HL-60/S4 (cell line): ENCODE data around the gene ZNF462.

Experiments
- in situ Hi-C: fragments of 300-500 bp; cut with MboI; formaldehyde crosslinking; loops from 2 replicates; pipeline ENCODE4 v1.14.3; 2022; ENCODE audit warnings: low sequenced_read_pairs

Gene ZNF462

DNA sequence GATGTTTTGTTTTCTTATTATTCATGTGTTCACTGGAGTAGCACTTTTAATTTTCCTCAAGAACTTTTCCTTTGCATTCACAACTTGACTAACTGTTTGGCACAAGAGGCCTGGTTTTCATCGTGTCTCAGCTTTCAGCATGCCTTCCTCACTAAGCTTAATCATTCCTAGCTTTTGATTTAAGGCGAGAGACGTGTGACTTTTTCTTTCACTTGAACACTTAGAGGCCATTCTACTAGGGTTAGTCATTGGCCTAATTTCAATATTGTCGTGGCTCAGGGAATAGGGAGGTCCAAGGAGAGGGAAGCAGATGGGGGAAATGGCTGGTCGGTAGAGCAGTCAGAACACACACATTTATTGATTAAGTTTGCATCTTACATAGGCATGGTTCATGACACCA, 94.0 kb downstream of the ZNF462 start:
- in situ Hi-C loops: no loop called here

DNA sequence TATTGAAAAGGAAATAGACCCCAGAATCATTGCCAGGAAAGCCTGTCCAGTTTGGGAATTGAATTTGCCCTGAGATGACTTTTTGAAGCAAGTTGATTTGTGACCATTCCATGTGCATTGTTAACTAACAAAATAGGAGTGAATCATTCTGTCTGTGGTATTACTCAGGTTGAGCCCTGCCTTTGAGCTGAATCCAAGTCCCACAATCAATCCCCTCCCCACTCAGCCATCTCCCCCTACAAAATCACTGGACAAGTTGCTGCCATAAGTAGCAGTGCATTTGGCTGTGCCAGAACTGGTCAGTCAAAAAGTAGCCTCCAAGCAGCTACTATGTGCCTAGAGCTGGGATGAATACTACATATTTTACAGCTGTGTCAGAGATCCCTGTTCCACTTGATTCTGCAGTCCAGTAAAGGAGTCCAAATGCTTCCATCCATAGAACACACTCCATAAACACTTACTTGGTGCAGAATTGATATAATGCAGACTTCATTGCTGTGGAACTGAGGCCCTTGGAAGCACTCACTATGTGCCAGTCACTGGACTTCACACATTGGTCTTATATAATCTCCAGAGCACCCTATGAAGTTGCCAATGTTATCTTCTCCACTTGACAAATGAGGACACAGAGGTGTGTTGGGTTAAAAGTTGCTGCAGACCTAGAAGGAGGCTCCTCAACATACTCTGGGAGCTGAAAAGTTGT, 96.1 kb downstream of the ZNF462 start:
- in situ Hi-C loops: no loop called here

DNA sequence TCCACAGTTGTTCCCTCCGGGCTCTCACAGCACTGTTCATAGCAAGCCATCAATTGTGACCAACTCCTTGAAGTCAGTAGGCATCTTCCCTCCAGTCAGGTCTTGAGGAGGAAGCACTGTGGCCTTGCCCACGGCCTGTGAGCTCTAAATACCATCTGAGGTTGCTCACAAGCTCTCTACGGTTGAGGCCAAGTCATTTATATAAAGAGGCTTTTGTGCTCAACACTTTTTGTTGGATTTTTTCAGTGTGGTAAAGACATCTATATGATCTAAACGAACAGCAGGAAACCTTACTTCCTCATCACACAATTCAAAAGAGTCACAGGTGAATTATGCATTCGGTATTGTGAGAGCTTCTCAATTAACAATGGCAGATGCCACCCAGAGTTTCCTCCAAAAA, 97.3 kb downstream of the ZNF462 start:
- in situ Hi-C loops: no loop called here

DNA sequence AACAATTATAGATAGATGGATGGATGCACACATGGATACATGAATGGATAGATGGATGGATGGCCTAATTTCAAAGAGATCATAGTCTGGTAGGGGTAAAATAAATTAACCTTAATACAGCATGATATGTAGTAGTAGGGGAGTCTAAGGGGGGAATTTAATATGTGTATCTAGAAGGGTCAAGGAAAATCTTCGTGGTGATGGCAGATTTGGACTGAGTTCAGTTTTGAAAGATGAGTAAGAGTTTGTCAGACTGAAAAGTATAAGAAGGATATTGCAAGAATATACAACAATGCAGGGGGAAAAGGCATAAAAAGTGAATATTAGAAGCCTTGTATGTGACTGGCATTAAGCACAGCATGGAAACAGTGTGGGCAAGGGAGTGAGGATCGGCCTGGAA, 98.7 kb downstream of the ZNF462 start:
- in situ Hi-C loops: no loop called here

DNA sequence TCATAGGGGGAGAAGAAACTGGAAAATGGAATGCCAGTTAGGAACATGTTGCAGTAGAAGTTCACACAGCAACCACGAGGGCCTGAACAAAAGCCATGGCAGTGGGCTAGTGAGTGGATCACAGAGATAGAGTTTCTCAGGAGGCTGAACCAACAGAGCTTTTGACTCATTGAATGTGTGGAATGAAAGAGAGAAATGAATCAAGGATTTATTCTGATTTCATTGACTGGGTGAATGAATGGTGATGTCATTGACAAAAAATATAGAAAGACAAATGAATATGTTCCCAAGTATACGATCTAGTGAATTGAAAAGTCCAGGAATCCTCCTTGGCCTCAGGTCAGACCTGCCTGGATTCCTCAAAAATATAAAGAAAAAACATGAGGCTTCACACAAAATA, 99.2 kb downstream of the ZNF462 start:
- in situ Hi-C loops: no loop called here

DNA sequence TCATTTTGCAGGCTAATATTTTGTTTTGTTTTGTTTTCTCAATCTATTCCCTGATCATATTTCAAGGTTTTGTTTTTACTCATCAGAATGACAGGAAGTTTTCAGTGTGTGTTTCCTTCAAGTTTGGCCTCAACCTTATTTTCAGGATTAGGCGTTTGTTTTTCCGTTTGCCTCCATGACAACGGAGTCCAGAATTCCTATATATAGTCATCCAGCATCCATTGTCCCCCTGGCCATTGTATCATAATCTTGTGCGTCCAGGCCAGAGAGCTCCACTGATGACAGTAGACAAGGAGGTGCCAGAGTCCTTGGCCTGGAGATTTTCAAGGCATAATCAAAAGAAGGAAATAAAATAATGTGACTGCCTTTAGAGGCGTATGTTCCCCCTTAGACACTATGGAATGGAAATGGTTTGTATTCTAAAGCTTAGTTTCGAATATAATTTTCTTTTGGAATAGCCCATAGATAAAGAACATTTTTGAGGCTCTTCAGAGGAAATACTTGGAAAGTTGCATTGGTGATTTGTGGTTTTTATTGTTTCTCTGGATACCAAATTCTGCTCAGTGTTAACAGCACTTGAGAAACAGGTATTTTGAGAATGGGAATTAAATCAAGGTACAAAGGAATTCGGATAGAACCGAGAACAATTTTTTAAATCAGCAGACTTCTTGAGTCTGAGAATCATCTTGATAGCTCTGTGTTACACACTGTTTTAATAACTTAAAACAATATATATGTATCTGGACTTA, 99.8 kb downstream of the ZNF462 start:
- in situ Hi-C loops: no loop called here

DNA sequence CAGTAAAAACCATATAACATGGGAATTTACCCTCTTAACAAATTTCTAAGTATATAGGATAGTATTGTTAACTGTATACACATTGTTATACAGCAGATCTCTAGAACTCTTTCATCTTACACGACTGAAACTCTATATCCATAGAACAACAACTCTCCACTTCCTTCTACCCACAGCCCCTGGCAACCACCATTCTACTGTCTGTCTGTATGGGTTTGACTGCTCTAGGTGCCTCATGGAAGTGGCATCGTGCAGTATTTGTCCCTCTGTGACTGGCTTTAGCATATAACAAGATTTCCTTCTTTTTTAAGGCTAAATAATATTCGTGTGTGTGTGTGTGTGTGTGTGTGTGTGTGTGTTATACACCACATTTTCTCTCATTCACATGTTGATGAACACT, 100.7 kb downstream of the ZNF462 start:
- in situ Hi-C loops: no loop called here

DNA sequence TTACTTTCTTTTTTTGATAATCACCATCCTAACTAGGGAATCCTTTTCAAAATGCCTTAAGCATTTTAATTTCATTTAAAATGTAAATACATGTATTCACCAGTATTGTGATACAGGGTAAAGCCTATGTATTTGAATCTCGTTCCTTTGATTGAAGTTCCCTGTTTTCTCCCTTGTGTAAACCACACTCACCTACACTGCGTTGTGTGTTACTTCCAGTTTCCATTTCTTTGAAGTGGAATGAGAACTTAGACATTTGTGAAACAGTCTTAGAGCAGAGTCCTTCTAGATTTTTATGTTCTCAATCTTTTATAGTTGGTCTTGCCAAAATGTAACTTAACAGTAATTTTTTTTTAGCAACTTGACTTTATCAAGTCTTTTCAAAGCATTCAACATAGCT, 101.4 kb downstream of the ZNF462 start:
- in situ Hi-C loops: no loop called here

DNA sequence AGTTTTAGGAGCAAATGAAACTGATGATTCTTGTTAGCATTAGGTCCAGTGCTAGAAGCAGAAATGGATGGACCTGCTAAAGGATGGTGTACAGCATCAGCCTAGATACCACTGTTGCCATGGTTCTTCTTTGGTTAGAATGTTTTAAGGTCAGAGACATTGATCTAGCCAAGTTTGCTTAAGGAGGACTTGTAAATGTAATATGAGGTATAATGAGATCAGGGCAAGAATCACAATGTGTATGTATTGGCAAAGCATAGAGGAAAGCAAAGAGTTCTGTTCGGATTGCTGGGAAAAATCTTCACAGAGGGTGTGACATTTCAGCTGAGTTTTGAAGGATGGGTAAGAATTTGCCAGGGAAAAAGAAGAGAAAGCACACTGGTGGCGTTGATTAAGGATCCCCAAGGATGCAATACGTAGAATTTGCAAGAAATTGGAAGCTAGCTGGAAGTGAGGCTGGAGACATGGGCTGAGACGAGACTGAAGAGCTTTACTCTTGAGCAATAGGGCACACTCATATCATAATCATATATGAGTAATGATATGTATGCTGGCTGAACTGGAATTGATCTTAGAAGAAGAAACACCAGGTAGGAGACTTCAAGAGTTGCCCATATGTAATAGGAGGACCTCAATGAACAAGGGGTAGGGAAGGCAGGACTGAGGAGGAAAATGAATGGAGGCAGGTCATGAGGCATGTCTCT, 102.0 kb downstream of the ZNF462 start:
- in situ Hi-C loops: no loop called here

DNA sequence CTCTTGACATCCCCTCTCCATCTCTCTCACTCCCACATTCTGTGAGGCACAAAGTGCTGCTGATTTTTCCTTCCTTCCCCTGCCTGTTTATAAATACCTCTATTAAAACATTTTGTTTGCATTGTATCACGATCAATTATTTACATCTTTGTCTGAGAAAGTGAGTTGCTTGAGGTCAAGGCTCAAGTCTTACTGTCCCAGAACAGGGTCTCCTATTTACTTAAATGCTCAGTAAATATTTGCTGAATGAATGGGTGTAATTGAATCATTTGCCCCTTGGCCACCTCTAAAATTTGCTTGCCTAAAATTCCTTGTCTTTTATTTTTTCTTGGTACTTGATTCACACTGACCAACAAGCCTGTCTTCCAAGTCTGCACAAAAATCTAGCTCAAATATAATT, 103.5 kb downstream of the ZNF462 start:
- in situ Hi-C loops: no loop called here

DNA sequence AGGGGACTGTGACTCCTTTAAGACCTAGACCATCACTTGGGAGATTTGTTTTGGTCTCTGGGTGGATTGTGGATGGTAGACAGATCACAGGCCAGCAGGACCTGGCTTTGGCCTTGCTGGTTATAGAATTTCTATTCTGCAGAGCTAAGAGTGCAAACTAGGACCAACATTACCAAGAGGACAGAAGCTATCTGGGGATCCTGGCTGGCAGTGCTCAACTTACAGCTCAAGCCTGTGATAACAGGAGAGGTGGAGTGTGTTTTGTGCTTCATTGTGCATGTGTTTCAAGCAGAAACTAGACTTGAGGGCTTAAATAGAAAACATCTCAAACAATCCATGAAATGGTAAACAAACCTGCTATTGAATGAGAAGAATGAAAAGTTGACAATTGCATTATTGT, 106.7 kb downstream of the ZNF462 start:
- in situ Hi-C loops: no loop called here

DNA sequence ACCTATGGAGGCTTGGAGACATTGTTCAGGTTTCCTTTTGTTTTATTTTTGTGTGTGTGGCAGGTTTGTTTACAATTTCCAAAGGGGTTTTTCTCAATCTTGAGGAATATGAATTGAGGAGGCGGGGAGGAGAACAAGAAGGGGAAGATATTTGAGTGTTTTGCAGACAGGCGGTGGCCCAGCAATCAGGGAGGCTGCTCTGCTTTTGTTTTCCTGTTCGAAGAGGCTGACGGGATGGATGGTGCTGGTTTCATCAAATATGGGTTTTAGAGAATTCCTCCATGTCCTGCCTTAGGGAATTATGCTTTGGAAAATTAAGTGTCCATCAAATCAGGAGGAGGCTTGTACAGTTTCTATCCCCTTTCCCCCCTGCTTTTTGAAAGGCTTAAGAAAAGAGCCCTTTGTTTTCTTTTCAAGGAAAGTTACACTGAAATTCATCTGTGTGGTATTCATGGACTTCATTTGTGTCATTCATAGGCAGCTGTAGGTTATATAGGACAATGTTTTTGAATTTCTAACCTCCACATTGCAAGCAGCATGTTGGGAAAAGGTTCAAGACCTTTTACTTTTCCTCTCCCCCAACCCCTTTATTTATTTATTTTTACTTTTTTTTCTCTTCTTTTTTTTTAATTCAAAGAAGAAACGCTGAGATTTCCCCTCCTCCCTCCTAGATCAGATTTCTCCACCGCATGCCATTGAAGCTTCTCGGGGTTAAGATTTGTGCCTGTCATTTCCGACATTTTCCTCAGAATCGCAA, 107.4 kb downstream of the ZNF462 start:
- in situ Hi-C loops: no loop called here

DNA sequence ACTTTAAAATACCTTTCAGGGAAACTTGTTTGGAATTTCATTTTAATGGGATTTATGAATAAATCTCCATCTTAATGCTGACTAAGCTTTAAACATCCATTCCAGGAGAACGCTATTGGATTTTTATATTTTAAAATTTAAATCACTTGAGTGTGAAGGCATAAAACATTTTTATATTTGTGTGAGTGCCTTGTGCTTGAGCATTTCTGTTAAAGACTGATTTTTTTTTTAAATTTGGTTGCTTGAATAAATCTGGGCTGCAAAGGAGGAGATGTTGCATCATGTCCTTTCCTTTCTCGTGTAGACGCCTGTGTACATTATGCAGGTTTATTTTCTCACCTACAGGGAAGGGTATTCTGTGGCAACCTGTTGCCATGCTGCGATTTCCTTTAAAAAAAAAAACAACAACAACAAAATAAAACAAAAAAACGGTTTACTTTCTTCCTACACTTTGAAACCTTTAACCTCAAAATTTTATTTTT, 108.1 kb downstream of the ZNF462 start:
- in situ Hi-C loops: no loop called here

DNA sequence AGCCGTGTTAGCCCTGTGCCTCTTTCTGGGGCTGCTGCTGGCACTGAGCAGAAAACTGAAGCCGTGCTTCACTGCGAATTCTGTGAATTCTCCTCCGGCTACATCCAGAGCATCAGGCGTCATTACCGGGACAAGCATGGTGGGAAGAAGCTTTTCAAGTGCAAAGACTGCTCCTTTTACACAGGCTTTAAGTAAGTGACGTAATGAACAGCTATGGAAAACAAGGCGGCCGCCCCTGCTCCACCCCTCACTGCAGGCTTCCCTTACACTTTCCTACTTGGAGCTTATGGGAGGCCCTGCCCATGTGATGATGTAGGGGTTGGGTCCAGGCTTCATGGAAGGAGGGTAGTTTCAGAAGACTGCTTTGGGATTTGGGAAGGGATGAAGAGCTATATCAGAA, 109.1 kb downstream of the ZNF462 start:
- in situ Hi-C loops: no loop called here

DNA sequence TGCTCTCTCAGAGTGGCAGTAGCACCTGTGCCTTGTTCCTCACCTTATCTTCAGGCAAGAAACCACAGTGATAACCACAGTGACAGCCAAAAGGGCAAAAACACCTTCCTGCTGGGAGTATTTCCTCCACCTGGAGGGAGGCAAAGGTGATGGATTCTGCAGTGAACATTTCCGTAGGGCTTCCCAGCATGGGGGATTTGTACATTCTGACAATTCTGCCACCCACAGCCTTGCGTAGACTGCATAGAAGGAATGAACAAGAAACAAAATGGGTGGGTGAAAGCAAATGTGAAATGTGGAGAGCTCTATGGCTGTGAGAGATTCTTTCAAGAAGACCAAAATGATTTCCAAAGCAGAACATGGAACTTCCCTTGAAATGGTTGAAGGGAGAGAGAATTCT, 111.4 kb downstream of the ZNF462 start:
- in situ Hi-C loops: no loop called here

DNA sequence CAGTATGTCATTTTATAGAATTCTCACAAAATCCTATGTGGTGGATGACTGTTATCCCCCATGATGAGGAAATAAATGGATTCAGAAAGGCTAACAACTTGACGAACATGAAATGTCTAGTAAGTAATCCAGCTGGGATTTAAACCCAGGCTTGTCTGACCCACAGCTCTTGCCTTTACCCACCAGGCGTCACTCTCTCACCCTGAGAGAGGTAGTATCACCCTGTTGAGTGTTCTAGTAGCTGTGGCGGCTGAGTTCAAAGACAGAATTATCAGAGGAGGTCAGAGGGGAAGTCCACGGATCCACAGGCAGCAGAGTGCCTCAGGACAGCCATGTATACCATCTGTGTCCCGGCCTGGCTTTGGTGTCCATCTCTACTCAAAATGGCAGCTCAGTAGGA, 113.8 kb downstream of the ZNF462 start:
- in situ Hi-C loops: no loop called here

DNA sequence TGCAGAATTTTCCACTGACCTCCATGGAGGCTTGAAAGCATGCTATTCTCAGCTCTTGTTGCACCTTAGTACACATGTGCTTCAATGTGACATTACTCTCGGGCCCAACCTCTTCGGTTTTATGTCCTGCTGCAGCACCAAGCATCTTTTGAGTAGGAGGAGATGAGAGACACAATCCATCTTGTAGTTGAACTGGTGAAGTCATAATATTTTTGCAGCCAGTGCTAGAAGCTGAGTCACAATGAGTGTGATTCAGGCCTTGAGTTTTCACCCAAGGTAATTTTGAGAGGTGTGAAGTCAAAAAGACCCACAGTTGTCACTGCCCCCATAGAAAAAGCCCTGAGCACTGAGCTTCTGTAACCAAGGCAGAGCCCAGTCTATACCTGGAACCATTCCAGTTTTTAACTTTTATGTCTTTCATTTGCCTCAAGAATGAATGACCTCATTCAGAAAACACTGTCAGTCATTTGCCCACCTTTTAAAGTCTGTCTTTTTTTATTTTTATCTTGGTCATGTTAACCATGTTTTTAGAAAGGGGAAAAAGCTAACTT, 117.7 kb downstream of the ZNF462 start:
- in situ Hi-C loops: no loop called here

DNA sequence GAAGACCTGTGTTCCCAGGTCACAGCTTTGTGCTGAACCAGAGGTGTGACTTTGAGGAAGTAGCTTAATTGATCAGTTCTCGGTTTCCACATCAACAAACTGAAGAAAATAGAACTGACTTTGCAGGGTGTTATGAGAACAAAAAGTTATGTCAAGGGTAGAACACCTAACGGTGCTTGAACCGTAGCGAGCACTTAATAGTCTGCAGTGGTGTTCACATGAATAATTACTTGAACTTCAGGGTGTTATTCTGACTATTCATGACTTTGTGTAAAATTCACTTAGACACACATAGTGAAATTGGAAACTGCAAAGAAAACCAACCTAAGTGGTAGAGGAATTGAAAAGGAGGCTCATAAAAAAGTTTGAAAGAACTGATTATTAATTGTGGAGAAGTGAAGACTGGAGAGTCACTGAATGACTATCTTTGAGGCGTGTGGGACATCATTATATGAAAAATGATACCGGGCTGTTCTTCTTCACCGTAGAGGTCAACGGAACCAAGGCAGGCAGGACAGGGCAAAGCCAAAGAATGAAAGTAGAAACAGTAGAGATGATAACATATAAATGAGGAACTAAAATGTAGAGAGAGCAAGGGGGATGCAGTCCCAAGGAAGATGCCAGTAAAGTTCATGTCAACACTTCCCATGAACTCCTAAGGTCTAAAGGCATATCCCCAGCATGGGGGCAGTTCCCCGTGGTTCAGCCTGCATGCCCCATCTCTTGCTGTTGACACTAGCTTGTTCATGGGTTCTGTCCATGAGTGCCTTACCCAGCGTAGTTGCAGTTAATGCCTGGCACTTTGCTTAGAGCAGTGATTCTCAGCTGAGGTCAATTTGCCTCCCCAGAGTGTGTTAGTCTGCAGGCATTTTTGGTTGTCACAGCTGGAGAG, 118.7 kb downstream of the ZNF462 start:
- in situ Hi-C loops: no loop called here

DNA sequence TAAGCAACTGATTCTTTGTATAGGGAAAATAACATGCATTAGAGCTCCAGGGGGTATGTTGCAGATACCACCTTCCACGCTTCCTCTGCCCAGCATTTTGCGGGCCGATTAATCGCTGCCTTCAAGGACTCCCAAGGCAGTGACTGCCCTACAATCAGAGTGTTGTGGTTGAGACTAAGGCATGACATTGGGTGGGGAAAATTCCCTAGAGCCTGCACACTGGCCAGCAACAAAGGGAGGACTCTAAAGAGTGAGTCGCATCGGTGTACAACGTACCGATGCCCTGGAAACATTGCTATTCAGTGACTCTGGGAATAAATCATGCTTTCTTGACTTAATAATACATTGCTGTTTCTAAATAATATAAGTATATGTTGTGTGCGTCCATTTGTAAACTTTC, 119.7 kb downstream of the ZNF462 start:
- in situ Hi-C loops: no loop called here

DNA sequence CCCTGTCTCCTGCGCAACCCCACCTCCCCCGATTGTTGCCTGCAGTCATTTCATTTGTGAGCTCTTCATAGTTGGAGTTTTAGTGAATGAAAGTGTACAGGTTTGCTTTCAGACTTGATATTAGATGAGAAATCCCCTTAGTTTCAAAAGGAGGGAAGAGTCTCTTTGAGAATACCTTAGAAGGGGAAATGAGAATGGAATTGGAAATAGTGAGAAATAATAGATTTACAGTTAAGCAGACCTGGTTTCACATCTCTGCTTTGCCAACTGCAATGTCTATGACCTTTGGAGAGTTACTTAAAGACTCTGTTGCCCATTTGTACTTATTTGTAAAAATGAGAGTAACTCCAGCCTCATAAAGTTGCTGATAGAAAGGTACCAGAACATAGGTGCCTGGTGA, 120.4 kb downstream of the ZNF462 start:
- in situ Hi-C loops: no loop called here
